ENCODE measurements around the gene DRC1.
"Not testable (repeated sequence)": the region's sequence is repeated elsewhere in the genome, so short reads cannot be mapped to it uniquely, and the experiment has no call there.

The DRC1 gene

GRCh38 chr2:26401739-26402541 lies at the start of gene DRC1:
DRC1 (plus strand) TSS chr2:26401920; CDS start chr2:26401990, 70 bp downstream.
- DNase-seq: no peak

GRCh38 chr2:26352892-26353291 lies 48.8 kb upstream of the DRC1 start:
- no peak for DNase-seq

- DNase-seq: not testable (repeated sequence)
These were observed 47.3 kb upstream of the DRC1 start for GRCh38 chr2:26354469-26354868.

GRCh38 chr2:26355038-26355995 lies 46.4 kb upstream of the DRC1 start:
- no peak for DNase-seq

GRCh38 chr2:26356111-26356510 lies 45.6 kb upstream of the DRC1 start:
- no peak for DNase-seq

GRCh38 chr2:26356771-26357170 lies 44.9 kb upstream of the DRC1 start:
- no peak for DNase-seq

GRCh38 chr2:26359886-26360473 lies 41.7 kb upstream of the DRC1 start:
- DNase-seq: no peak

GRCh38 chr2:26363323-26363722 lies 38.4 kb upstream of the DRC1 start:
- no peak for DNase-seq

GRCh38 chr2:26363958-26364357 lies 37.8 kb upstream of the DRC1 start:
- DNase-seq: no peak

GRCh38 chr2:26364669-26365068 lies 37.1 kb upstream of the DRC1 start:
- no peak for DNase-seq

GRCh38 chr2:26366957-26367356 lies 34.8 kb upstream of the DRC1 start:
- no peak for DNase-seq

GRCh38 chr2:26369664-26370063 lies 32.1 kb upstream of the DRC1 start:
- not testable (repeated sequence) for DNase-seq

- DNase-seq: not testable (repeated sequence)
These were observed 30.8 kb upstream of the DRC1 start for GRCh38 chr2:26370909-26371308.

- DNase-seq: no peak
These were observed 24.9 kb upstream of the DRC1 start for GRCh38 chr2:26376799-26377198.

- no peak for DNase-seq
These were observed 21.4 kb upstream of the DRC1 start for GRCh38 chr2:26380281-26380680.

- no peak for DNase-seq
These were observed 19.2 kb upstream of the DRC1 start for GRCh38 chr2:26382564-26382963.

GRCh38 chr2:26384183-26384582 lies 17.5 kb upstream of the DRC1 start:
- no peak for DNase-seq

GRCh38 chr2:26384597-26384996 lies 17.1 kb upstream of the DRC1 start:
- no peak for DNase-seq

- DNase-seq: no peak
These were observed 14.5 kb upstream of the DRC1 start for GRCh38 chr2:26387189-26387588.

- DNase-seq: no peak
These were observed 7.0 kb upstream of the DRC1 start for GRCh38 chr2:26394694-26395093.

- DNase-seq: no peak
These were observed 6.3 kb upstream of the DRC1 start for GRCh38 chr2:26395394-26395793.

- no peak for DNase-seq
These were observed 4.9 kb upstream of the DRC1 start for GRCh38 chr2:26396734-26397298.

GRCh38 chr2:26399771-26400376 lies 1.8 kb upstream of the DRC1 start:
- no peak for DNase-seq

All from NK-92 treated with Interleukin-12 subunit alpha and Interleukin-12 subunit beta, amount 100 ng/mL, for 24 hours (cell line).